GM12891 (cell line): ENCODE results near the gene ZEB2. TPM values are rescaled to one million over a fixed set of nuclear protein-coding genes. Genes with fewer than 3 reads are reported as not detected.

Source experiments
- DNase-seq: peaks from one replicate; pipeline ENCODE4 v3.0.0; 2011; ENCODE audit warnings: low spot score; ENCODE audit not compliant: insufficient read length
- FAIRE-seq: peaks from 2 replicates; lab custom pipeline; 2011; peaks lifted over from hg19 to GRCh38; lab: Jason Lieb, UNC
- PAX5 ChIP-seq: IDR thresholded peaks from 2 replicates; pipeline ENCODE4 v1.6.1; 2011; ENCODE audit warnings: low read length, moderate library complexity, mild to moderate bottlenecking; ENCODE audit not compliant: insufficient read depth, severe bottlenecking
- POLR2A ChIP-seq: IDR thresholded peaks from 2 replicates; pipeline ENCODE4 v1.6.1; 2011; ENCODE audit warnings: low read depth, low read length, control low read depth
- POLR2AphosphoS5 ChIP-seq: IDR thresholded peaks from 2 replicates; pipeline ENCODE4 v1.6.1; 2011; ENCODE audit warnings: low read depth, low read length, control low read depth
- POU2F2 ChIP-seq: IDR thresholded peaks from 2 replicates; pipeline ENCODE4 v1.6.1; 2011; ENCODE audit warnings: low read depth, mild to moderate bottlenecking, control low read depth, low read length, moderate library complexity
- SPI1 ChIP-seq: IDR thresholded peaks from 2 replicates; pipeline ENCODE4 v1.6.1; 2011; ENCODE audit warnings: low read depth, low read length, control low read depth
- TAF1 ChIP-seq: IDR thresholded peaks from 2 replicates; pipeline ENCODE4 v1.6.1; 2011; ENCODE audit warnings: low read depth, low read length, control low read depth
- polyA plus RNA-seq: library from polyadenylated mRNA; unstranded; fragments of >200 nt; gene quantifications from one replicate; pipeline ENCODE4 v1.2.1, GENCODE V29; 2012; ENCODE audit warnings: low read depth, missing spikeins, inconsistent platforms; ENCODE audit not compliant: missing spikeins

Gene ZEB2
- 1.3 TPM for polyA plus RNA-seq

GRCh38 chr2:144519934-144520731, at the start of gene ZEB2:
Gene ZEB2 (minus strand): TSS chr2:144520119. CDS start chr2:144517350, 2,769 bp downstream.
- DNase-seq (no peak), FAIRE-seq (peak; percentile 20)

DNA sequence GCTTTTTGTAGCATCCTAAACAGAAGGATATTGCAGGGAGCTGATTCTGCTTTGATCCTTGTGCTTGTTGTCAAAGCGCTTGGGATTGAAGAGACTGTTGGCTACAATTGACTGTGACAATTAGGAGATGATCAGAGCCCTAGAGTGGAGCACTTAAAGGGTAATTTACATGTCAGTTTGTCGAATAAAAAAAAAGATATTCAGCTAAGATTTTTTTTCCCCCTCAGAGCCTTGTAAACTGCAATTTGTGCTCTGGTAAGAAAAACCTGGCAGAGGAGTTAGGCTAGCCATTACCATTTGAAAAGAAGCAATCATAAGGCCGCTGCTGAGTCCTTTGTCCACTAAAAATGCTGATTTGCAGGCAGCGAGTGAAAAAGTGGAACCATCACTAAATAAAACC, 47.8 kb upstream of the ZEB2 start:
- DNase-seq: no peak
- no peak for FAIRE-seq
- no peak for TF ChIP-seq TAF1
- no peak for TF ChIP-seq POLR2A
- TF ChIP-seq SPI1: no peak
- TF ChIP-seq POU2F2: no peak
- no peak for TF ChIP-seq POLR2AphosphoS5
- no peak for TF ChIP-seq PAX5

More at GRCh38 chr2:144519934-144520731, at the start of gene ZEB2:
- TF ChIP-seq POU2F2: no peak
- no peak for TF ChIP-seq TAF1
- no peak for TF ChIP-seq SPI1
- TF ChIP-seq POLR2A: no peak
- no peak for TF ChIP-seq POLR2AphosphoS5
- TF ChIP-seq PAX5: no peak

DNA sequence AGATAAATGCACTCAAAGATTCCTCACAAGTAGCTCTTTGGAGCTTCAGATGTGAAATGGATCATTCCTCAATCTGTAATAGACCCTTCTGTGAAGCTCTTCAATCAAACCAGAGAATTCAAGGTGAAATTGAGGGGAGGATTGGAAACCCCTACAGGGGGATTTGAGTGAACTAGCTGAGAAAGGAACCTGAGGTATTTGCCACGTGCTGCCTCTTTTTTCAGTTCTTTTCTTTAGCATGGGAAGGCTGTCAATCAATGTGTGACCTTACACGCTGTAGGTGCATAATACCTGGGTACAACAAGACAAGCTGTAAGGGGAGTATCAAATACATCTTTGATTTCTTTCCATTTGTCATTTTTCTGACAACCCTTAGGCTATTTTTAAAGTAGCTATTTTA, 46.5 kb upstream of the ZEB2 start:
- TF ChIP-seq POU2F2: no peak
- TF ChIP-seq POLR2AphosphoS5: no peak
- TF ChIP-seq POLR2A: no peak
- TF ChIP-seq TAF1: no peak
- no peak for TF ChIP-seq SPI1
- no peak for TF ChIP-seq PAX5
- FAIRE-seq (no peak), DNase-seq (no peak)

GRCh38 chr2:144560251-144560650, 40.3 kb upstream of the ZEB2 start:
- TF ChIP-seq POU2F2 (no peak), POLR2A (no peak), SPI1 (no peak), PAX5 (no peak), TAF1 (no peak)
- DNase-seq (no peak), FAIRE-seq (no peak)

DNA sequence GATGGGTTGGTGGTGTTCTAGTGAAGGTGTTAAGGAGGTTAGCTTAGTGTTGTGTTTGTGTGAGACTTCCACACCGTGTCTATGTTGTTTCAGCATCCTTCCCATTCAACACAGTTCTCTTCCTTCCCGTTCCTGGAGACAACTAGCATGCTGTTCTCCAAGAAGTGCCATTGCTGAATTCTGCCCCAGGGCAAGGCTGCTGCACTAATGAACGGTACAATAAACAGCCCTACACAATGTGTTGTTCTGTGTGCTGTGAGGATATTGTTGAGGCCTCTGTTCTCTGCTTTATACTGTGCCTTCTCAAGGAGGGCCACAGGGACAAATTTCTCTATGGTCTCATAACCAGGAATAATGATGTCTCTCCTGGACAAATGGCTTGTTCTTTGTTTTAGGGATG, 39.8 kb upstream of the ZEB2 start:
- TF ChIP-seq PAX5 (no peak), POLR2A (no peak), POLR2AphosphoS5 (no peak), POU2F2 (no peak), SPI1 (no peak), TAF1 (no peak)
- FAIRE-seq: peak; percentile 51

DNA sequence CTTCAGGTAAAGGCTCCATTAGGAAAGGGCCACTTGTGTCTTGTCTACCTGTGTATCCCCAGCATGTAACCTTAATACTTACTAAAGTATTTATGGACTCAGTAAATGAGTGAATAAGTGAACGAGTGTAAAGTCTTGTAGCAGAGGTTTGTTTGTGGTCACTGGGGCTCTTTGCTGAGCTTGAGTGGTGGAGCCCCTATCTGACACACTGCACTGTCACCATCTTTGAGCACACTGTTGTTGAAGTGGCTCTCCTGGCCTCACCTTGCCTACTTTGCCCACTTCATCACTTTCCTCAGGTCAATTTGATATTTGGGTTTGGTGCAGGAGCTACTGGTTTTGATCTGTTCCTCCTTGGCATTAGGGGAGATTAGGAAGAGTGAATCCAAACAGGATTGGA, 39.3 kb upstream of the ZEB2 start:
- no peak for FAIRE-seq
- TF ChIP-seq SPI1 (no peak), PAX5 (no peak), TAF1 (no peak), POU2F2 (no peak), POLR2A (no peak)
- no peak for DNase-seq

More for the DNA sequence above, 39.8 kb upstream of the ZEB2 start:
- no peak for DNase-seq

DNA sequence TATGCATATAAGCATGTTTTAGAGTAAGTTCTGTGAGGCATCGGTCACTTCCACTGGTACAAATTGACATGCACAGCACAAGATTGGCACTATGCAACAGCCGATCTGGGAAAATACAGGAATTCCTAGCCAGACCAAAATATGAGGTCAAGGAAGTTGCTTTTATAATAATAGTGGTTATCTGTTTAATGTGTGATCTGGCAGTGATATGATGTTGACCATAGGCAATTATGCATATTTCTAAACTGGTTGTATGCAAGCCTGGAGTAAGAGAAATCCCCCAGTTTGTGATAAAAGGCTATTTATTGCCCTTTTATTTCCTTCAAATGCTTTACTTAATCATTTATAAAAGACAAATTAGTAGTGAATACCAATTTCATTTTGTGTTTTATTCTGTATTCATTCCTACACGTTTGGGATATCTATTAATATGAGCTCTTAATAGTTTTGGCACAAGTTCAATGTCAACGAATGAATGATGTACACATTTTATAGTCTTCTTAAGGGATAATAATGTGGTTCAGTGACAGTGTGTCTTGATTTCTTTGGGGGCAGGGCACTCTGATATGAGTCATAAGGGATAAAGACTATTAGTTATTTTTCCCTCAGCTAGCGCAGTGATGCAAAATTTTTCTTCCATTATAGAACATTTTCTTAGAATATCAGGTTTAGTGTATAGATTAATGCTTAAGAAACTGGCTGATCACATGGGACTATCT, 34.7 kb upstream of the ZEB2 start:
- DNase-seq (no peak), FAIRE-seq (no peak)
- TF ChIP-seq SPI1 (no peak), PAX5 (no peak), TAF1 (no peak), POLR2AphosphoS5 (no peak), POLR2A (no peak), POU2F2 (no peak)

DNA sequence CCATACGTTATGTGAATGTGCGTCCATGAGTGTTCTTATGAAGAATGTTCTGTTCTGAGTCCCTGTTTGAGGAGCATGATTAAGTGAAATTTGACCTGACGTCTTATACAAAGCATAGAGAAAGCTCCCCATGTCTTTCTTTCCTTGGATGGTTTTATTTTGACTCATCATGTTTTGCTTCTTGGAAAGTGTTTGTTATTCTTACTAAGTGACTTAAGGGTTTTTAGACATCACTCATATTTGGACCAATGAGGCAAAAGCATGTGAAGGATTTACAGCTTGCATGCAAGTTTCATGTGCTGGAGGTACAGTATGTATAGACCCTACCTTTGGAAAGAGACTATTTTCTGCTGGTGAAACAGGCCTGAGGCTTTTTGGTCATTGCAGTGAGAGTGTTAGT, 33.5 kb upstream of the ZEB2 start:
- DNase-seq (no peak), FAIRE-seq (no peak)
- TF ChIP-seq PAX5 (no peak), POLR2A (no peak), POLR2AphosphoS5 (no peak)

- no peak for DNase-seq
- no peak for FAIRE-seq
- TF ChIP-seq TAF1 (no peak), SPI1 (no peak), POLR2AphosphoS5 (no peak), POU2F2 (no peak)
These were observed 32.9 kb upstream of the ZEB2 start for GRCh38 chr2:144552821-144553220.
